ENCODE measurements around the gene WBP4. TPM values are rescaled to one million over a fixed set of nuclear protein-coding genes. Genes with fewer than 3 reads are reported as not detected.

Gene WBP4
- polyA plus RNA-seq, 3 donors = 2.8 to 3.8 (median 3.7) TPM

GRCh38 chr13:41017159-41017558, 44.1 kb upstream of the WBP4 start:
- H3K27me3 ChIP-seq (ENCODE audit: control insufficient read depth in 2 of 2, insufficient read depth in 2 of 2, low read length in 2 of 2) = no peaks in the 10 kb centered on the region
- H3K36me3 ChIP-seq (replicated peaks in 1 of 2; ENCODE audit: control insufficient read depth in 1 of 2, insufficient read depth in 2 of 2, low read length in 2 of 2) = peaks cover 0 to 11% of the 10 kb centered on the region in 2 donors
- H3K79me2 ChIP-seq (ENCODE audit: insufficient read depth, low read length) = peaks cover 98% of the 10 kb centered on the region
- H3K4me1 ChIP-seq (ENCODE audit: control insufficient read depth in 1 of 2, insufficient read depth in 2 of 2, low read length in 2 of 2) = peaks cover 44 to 57% of the 10 kb centered on the region in 2 donors
- DNase-seq = peak; percentile 64 to 70 (median 69)
- H3K27ac ChIP-seq (ENCODE audit: low read depth in 1 of 2, low read length in 2 of 2) = peak overlapping the region; percentile 71 to 100
- Mint-ChIP-seq H3K36me3 (peaks cover 18 to 24% of the 10 kb centered on the region in 2 donors), H3K4me1 (peaks cover 48% of the 10 kb centered on the region), H3K27ac (peak overlapping the region; percentile 88 to 100 (median 99)), H3K9me3 (no peaks in the 10 kb centered on the region), H3K27me3 (ENCODE audit: low read depth in 3 of 3) (no peaks in the 10 kb centered on the region), H3K4me3 (peak overlapping the region; percentile 83 to 93)
- H3K4me2 ChIP-seq (replicated peaks; ENCODE audit: extremely low read depth, low read length, poor library complexity, severe bottlenecking) = peak overlapping the region; percentile 79
- no peak for TF ChIP-seq CTCF (IDR thresholded peaks at IDR 0.05)
- H4K20me1 ChIP-seq (ENCODE audit: insufficient read depth, low read length) = peaks cover 47% of the 10 kb centered on the region
- H3K9me3 ChIP-seq (replicated peaks in 1 of 2; ENCODE audit: control insufficient read depth in 1 of 2, insufficient read depth in 1 of 2, low read length in 2 of 2) = no peaks in the 10 kb centered on the region
- 0% methylated on average over 1 of the region's 2 CpGs for WGBS (ENCODE audit: insufficient coverage)
- H2AFZ ChIP-seq (ENCODE audit: insufficient read depth, low read depth, low read length, poor library complexity, severe bottlenecking) = no peak overlapping the region
- peak overlapping the region; percentile 86 to 100 (median 89) for H3K4me3 ChIP-seq (replicated peaks in 1 of 3; ENCODE audit: low read depth in 2 of 3, low read length in 3 of 3)
- peak overlapping the region; percentile 99 for H3K9ac ChIP-seq (ENCODE audit: insufficient read depth, low read length, poor library complexity, severe bottlenecking)
- intact Hi-C loops (cut with micrococcal nuclease) = loop anchor here (5.0 kb wide), 2 partner anchors 35 kb away; no protein-coding TSS in a partner anchor

GRCh38 chr13:41017817-41018601, 43.3 kb upstream of the WBP4 start:
- H3K4me1 ChIP-seq (ENCODE audit: control insufficient read depth in 1 of 2, insufficient read depth in 2 of 2, low read length in 2 of 2) = peaks cover 37 to 49% of the 10 kb centered on the region in 2 donors
- no peaks in the 10 kb centered on the region for H3K27me3 ChIP-seq (ENCODE audit: control insufficient read depth in 2 of 2, insufficient read depth in 2 of 2, low read length in 2 of 2)
- H3K4me2 ChIP-seq (replicated peaks; ENCODE audit: extremely low read depth, low read length, poor library complexity, severe bottlenecking) = peak overlapping the region; percentile 79
- no peak overlapping the region for H2AFZ ChIP-seq (ENCODE audit: insufficient read depth, low read depth, low read length, poor library complexity, severe bottlenecking)
- peaks cover 98% of the 10 kb centered on the region for H3K79me2 ChIP-seq (ENCODE audit: insufficient read depth, low read length)
- TF ChIP-seq CTCF (IDR thresholded peaks at IDR 0.05) = no peak
- Mint-ChIP-seq H3K27ac (peak overlapping the region; percentile 88 to 100 (median 99)), H3K4me1 (peaks cover 45% of the 10 kb centered on the region), H3K9me3 (no peaks in the 10 kb centered on the region), H3K36me3 (peaks cover 18 to 20% of the 10 kb centered on the region in 2 donors), H3K27me3 (ENCODE audit: low read depth in 3 of 3) (no peaks in the 10 kb centered on the region), H3K4me3 (peak overlapping the region; percentile 83 to 93)
- H3K36me3 ChIP-seq (replicated peaks in 1 of 2; ENCODE audit: control insufficient read depth in 1 of 2, insufficient read depth in 2 of 2, low read length in 2 of 2) = peaks cover 0 to 9% of the 10 kb centered on the region in 2 donors
- H4K20me1 ChIP-seq (ENCODE audit: insufficient read depth, low read length) = peaks cover 38% of the 10 kb centered on the region
- H3K9ac ChIP-seq (ENCODE audit: insufficient read depth, low read length, poor library complexity, severe bottlenecking) = peak overlapping the region; percentile 99
- H3K4me3 ChIP-seq (replicated peaks in 1 of 3; ENCODE audit: low read depth in 2 of 3, low read length in 3 of 3) = peak overlapping the region; percentile 86 to 100 (median 89)
- peak; percentile 33 to 38 (median 38) for DNase-seq
- intact Hi-C loops (cut with micrococcal nuclease) = loop anchor here (2.0 to 5.0 kb wide), 3 partner anchors 34 to 43 kb away; partner anchors contain the start of gene WBP4 (in 1 of the 2)
- H3K27ac ChIP-seq (ENCODE audit: low read depth in 1 of 2, low read length in 2 of 2) = peak overlapping the region; percentile 71 to 100
- WGBS (ENCODE audit: insufficient coverage) = no CpG with 5 or more reads among the region's 3 CpGs
- no peaks in the 10 kb centered on the region for H3K9me3 ChIP-seq (replicated peaks in 1 of 2; ENCODE audit: control insufficient read depth in 1 of 2, insufficient read depth in 1 of 2, low read length in 2 of 2)
